ENCODE results near the gene MS4A2. TPM values are rescaled to one million over a fixed set of nuclear protein-coding genes. Genes with fewer than 3 reads are reported as not detected.
"Not testable (repeated sequence)": the region's sequence is repeated elsewhere in the genome, so short reads cannot be mapped to it uniquely, and the experiment has no call there.

Gene MS4A2
- total RNA-seq, result not detected

DNA sequence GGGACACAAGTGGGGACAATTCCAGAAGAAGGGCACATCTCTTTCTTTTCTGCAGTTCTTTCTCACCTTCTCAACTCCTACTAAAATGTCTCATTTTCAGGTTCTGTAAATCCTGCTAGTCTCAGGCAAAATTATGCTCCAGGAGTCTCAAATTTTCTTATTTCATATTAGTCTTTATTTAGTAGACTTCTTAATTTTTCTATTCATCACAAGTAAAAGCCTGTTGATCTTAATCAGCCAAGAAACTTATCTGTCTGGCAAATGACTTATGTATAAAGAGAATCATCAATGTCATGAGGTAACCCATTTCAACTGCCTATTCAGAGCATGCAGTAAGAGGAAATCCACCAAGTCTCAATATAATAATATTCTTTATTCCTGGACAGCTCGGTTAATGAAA is at the start of gene MS4A2:
TSS of gene MS4A2 (plus strand) at position 301 of the 400 bp plus-strand sequence. CDS start 102 bp downstream, outside the sequence.
- Mint-ChIP-seq H3K36me3 (no peaks in the 10 kb centered on the region), H3K4me1 (no peaks in the 10 kb centered on the region), H3K9me3 (ENCODE audit: low read depth) (no peaks in the 10 kb centered on the region), H3K27me3 (peaks cover 2% of the 10 kb centered on the region), H3K4me3 (no peak within 1 kb of the TSS), H3K27ac (no peak within 1 kb of the TSS)
- CTCF ChIA-PET, result no interaction called here
- no peak for ATAC-seq
- no peak for DNase-seq

DNA sequence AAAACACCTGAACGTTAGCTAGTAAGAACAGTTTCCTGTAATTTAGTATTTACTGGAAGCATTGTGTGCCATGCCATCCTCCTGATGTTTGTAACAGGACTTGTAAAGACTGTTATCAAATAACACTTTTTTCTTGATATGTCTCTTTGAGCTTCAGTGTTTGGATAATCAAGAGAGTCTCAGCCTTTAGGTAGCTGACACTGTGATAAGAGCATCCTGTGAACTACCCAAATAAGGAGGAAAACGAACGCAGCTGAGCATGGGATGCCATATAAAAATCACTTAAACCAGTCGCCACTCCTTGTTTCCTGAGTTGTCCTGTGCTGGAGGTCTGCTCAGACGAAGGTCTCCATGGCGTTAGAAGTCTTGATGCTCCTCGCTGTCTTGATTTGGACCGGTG is 48.4 kb upstream of the MS4A2 start, which contains the start of gene OOSP2:
TSS of gene OOSP2 (plus strand) at position 301 of the 400 bp plus-strand sequence. CDS start at position 352, 51 bp downstream.
- Mint-ChIP-seq H3K9me3 (ENCODE audit: low read depth) (no peaks in the 10 kb centered on the region), H3K27me3 (no peaks in the 10 kb centered on the region), H3K4me3 (no peak within 1 kb of the TSS), H3K36me3 (no peaks in the 10 kb centered on the region), H3K27ac (no peak within 1 kb of the TSS), H3K4me1 (no peaks in the 10 kb centered on the region)
- CTCF ChIA-PET, result no interaction called here
- ATAC-seq (no peak), DNase-seq (no peak)

DNA sequence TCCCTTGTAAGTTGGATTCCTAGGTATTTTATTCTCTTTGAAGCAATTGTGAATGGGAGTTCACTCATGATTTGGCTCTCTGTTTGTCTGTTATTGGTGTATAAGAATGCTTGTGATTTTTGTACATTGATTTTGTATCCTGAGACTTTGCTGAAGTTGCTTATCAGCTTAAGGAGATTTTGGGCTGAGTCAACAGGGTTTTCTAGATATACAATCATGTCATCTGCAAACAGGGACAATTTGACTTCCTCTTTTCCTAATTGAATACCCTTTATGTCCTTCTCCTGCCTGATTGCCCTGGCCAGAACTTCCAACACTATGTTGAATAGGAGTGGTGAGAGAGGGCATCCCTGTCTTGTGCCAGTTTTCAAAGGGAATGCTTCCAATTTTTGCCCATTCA is 38.0 kb upstream of the MS4A2 start:
- H3K4me1 Mint-ChIP-seq; DNase-seq; H3K27ac Mint-ChIP-seq; CTCF ChIA-PET; H3K9me3 Mint-ChIP-seq (ENCODE audit: low read depth); H3K27me3 Mint-ChIP-seq; ATAC-seq; H3K4me3 Mint-ChIP-seq; H3K36me3 Mint-ChIP-seq: not testable (repeated sequence)

DNA sequence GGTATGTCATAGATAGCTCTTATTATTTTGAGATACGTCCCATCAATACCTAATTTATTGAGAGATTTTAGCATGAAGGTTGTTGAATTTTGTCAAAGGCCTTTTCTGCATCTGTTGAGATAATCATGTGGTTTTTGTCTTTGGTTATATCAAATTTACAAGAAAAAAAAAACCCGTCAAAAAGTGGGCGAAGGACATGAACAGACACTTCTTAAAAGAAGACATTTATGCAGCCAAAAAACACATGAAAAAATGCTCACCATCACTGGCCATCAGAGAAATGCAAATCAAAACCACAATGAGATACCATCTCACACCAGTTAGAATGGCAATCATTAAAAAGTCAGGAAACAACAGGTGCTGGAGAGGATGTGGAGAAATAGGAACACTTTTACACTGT is 37.6 kb upstream of the MS4A2 start:
- H3K9me3 Mint-ChIP-seq (ENCODE audit: low read depth); DNase-seq; H3K27me3 Mint-ChIP-seq; ATAC-seq; H3K4me1 Mint-ChIP-seq; CTCF ChIA-PET; H3K4me3 Mint-ChIP-seq; H3K27ac Mint-ChIP-seq; H3K36me3 Mint-ChIP-seq: not testable (repeated sequence)

DNA sequence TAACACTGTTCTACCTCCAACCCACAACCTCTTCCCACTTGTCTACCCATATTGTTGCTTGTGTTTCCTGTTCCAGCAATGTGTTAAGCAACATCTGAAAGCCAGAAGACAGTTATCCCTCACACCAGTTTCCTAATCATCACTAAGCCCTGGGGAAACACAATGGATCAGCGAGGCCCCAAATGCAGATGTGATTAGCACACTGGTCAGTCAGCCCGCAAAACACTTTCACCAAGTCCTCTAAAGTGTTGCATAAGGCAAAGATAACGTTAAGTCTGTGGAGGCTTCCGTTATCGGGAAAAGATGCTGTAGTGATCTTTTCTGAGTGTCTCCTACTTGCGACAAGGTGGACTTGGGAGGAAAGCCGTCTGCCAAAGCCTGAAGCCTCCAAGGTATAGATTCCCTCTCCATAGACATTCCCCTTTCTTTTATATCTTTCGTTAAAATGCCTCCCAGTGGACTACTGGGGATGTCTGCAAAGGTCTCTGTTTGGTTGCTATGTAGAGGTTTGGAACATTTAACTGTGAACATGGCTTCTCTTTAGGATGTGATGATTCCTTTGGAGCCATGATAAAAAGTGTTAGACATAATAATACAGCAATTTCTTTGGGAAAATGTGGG is 32.0 kb upstream of the MS4A2 start, which contains the start of gene MS4A3:
TSS of gene MS4A3 (plus strand) at position 317 of the 621 bp plus-strand sequence. CDS start 4,496 bp downstream, outside the sequence.
- no peaks in the 10 kb centered on the region for H3K36me3 Mint-ChIP-seq
- ATAC-seq, result no peak
- no peaks in the 10 kb centered on the region for H3K4me1 Mint-ChIP-seq
- H3K27me3 Mint-ChIP-seq, result no peaks in the 10 kb centered on the region
- CTCF ChIA-PET, result no interaction called here
- H3K27ac Mint-ChIP-seq, result no peak within 1 kb of the TSS
- no peak within 1 kb of the TSS for H3K4me3 Mint-ChIP-seq
- no peaks in the 10 kb centered on the region for H3K9me3 Mint-ChIP-seq (ENCODE audit: low read depth)
- no peak for DNase-seq

DNA sequence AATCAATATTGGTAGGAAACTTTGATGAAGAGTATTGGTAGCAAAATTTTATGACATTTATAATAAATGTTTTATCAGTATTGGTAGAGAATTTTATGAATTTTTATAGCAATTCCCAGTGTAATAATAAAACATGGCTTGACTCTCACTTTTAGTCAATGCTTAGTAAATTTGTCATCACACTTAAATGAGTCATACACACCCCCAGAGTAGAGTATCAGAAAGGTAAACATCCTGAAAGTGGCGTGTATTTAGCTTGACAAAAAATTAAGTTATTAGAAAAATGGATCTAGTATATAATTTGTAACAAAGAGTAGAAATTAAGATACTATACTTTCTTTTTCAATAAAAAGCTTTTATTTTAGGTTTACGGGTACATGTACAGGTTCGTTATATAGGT is 29.4 kb upstream of the MS4A2 start:
- Mint-ChIP-seq H3K27ac (no peak overlapping the region), H3K27me3 (no peaks in the 10 kb centered on the region)
- no peak for ATAC-seq

DNA sequence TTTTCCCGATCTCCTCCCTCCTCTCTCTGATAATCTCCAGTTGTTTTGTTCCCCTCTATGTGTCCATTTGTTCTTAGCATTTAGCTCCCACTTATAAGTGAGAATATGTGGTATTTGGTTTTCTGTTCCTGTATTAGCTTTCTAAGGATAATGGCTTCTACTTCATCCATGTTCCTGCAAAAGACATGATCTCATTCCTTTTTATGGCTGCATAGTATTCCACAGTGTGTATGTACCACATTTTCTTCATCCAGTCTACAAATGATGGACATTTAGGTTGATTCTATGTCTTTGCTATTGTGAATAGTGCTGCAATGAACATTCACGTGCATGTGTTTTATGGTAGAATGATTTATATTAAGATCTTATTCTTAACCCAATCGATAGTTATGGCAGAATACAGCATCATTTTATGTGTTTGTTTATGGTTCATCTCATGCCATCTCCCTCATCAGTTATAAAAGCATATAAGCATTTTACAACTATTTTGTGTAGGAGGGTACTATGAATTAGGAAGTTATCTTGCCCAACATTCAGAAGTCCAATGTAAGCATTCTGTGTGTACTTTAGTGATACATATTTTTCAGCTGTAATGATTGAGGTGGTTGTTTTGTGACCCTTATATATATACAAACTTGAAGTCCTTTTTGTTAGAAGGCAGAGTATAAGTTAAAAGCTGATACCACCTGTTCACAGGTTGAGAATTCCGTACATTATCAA is 28.8 kb upstream of the MS4A2 start:
- H3K36me3 Mint-ChIP-seq, result no peaks in the 10 kb centered on the region
- no peak overlapping the region for H3K27ac Mint-ChIP-seq
- H3K4me1 Mint-ChIP-seq, result no peaks in the 10 kb centered on the region
- CTCF ChIA-PET, result no interaction called here
- no peaks in the 10 kb centered on the region for H3K27me3 Mint-ChIP-seq
- H3K4me3 Mint-ChIP-seq, result no peak overlapping the region
- no peaks in the 10 kb centered on the region for H3K9me3 Mint-ChIP-seq (ENCODE audit: low read depth)
- ATAC-seq (no peak), DNase-seq (no peak)

More for the DNA sequence above, 29.4 kb upstream of the MS4A2 start:
- CTCF ChIA-PET, result no interaction called here
- Mint-ChIP-seq H3K4me3 (no peak overlapping the region), H3K4me1 (no peaks in the 10 kb centered on the region), H3K36me3 (no peaks in the 10 kb centered on the region), H3K9me3 (ENCODE audit: low read depth) (no peaks in the 10 kb centered on the region)
- no peak for DNase-seq

DNA sequence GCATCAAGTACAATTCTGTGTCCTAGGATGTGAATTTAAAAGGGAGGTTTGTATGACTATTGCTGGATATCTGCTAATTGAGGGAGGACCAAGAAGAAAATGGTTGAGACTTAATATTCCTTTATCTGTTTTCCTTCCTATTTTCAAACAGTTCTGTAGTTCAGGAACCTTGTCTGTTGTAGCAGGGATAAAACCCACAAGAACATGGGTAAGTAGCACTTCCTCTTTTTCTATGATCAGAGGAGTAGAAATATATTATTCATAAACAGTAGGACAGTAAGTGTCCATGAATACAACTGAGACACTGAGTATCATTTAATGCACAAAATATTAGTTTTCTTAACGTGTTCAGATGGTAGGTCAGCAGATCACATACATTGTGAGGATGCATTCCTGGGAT is 24.4 kb upstream of the MS4A2 start:
- CTCF ChIA-PET, result no interaction called here
- Mint-ChIP-seq H3K27ac (no peak overlapping the region), H3K4me3 (no peak overlapping the region), H3K36me3 (no peaks in the 10 kb centered on the region), H3K9me3 (ENCODE audit: low read depth) (no peaks in the 10 kb centered on the region), H3K4me1 (no peaks in the 10 kb centered on the region), H3K27me3 (no peaks in the 10 kb centered on the region)
- DNase-seq (no peak), ATAC-seq (no peak)

DNA sequence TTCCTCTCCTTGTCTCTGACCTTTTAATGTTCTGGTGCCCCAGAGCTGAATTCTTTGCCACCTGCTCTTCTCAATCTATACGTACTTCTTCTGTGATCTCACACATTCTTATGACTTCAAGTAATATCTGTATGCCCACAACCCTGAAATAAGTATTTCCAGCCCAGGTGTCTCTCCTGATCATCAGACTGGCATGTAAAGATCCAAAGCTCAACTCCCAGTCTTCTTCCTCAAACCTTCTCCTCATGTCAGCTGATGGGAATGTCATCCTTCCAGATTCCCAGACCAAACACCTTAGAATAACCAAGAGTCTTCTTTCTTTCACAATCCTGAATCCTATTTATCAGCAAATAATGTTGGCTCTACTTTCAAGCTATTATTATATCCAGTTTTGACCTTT is 22.7 kb upstream of the MS4A2 start:
- no peak for ATAC-seq
- DNase-seq, result no peak
- no peaks in the 10 kb centered on the region for H3K4me1 Mint-ChIP-seq
- CTCF ChIA-PET, result interaction anchor here (0.6 kb wide), 1 partner anchor 199 kb away, joined by 4 read pairs; no protein-coding TSS in a partner anchor
- H3K36me3 Mint-ChIP-seq, result no peaks in the 10 kb centered on the region
- H3K4me3 Mint-ChIP-seq, result no peak overlapping the region
- no peaks in the 10 kb centered on the region for H3K27me3 Mint-ChIP-seq
- H3K9me3 Mint-ChIP-seq (ENCODE audit: low read depth), result no peaks in the 10 kb centered on the region
- no peak overlapping the region for H3K27ac Mint-ChIP-seq

DNA sequence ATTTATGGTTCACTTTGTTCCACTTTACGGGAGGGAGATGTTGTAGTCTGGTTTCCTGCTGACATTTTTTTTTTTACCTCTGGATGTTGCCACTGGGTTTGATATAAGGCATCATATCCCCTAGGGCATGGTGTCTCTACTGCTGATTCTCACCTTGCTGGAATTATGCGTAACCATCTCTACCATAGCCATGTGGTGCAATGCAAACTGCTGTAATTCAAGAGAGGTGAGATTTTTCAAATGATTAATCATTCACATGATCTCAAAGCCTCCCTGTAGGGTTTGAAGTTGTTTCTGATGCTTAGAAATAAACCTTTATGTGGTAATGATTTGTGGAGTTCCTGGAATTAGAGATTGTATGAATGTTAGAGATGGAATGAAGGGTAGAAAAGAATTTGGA is 19.0 kb upstream of the MS4A2 start:
- DNase-seq (no peak), ATAC-seq (no peak)
- Mint-ChIP-seq H3K9me3 (ENCODE audit: low read depth) (no peaks in the 10 kb centered on the region), H3K4me3 (no peak overlapping the region), H3K27ac (no peak overlapping the region), H3K4me1 (no peaks in the 10 kb centered on the region), H3K36me3 (no peaks in the 10 kb centered on the region), H3K27me3 (no peaks in the 10 kb centered on the region)
- CTCF ChIA-PET, result no interaction called here

DNA sequence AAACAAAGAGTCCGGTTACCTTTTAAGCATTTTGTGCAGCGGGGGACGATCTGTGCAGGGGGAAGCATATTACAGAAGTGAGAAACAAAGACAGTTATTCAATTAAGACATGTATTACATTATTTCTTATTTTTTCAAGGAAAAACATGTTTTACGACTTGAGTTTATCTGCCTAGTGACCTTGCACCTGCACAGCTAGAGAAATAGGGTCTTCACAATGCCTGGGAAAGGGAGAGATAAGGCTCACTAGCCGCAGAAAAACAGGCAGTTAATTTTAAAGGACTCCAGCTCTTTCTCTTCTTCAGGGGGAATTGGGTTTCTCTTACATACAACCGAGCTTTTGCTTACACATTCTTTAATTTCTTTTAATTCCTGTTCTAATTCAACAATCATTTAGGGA is 16.8 kb upstream of the MS4A2 start:
- H3K36me3 Mint-ChIP-seq; DNase-seq; H3K27me3 Mint-ChIP-seq; CTCF ChIA-PET; H3K9me3 Mint-ChIP-seq (ENCODE audit: low read depth); H3K4me3 Mint-ChIP-seq; ATAC-seq; H3K27ac Mint-ChIP-seq; H3K4me1 Mint-ChIP-seq: not testable (repeated sequence)

DNA sequence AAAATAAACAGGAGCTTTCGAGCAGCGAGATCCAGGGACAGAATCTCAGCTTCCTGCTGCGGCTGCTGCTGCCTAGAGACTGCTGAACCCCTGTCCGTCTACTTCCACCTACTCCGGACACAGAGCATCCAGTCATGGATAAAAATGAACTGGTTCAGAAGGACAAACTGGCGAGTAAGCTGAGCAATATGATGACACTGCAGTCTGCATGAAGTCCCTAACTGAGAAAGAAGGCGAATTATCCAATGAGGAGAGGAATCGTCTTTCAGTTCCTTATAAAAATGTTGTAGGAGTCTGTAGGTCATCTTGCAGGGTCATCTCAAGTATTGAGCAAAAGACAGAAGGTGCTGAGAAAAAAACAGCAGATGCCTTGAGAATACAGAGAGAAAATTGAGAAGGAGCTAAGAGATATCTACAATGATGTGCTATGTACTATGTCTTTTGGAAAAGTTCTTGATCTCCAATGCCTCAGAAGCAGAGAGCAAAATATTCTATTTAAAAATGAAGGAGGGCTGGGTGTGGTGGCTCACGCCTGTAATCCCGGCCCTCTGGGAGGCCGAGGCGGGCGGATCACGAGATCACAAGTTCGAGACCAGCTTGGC is 11.1 kb upstream of the MS4A2 start:
- Mint-ChIP-seq H3K27me3 (peaks cover 3% of the 10 kb centered on the region), H3K36me3 (no peaks in the 10 kb centered on the region), H3K27ac (no peak overlapping the region), H3K9me3 (ENCODE audit: low read depth) (no peaks in the 10 kb centered on the region), H3K4me3 (no peak overlapping the region), H3K4me1 (no peaks in the 10 kb centered on the region)
- CTCF ChIA-PET, result no interaction called here
- no peak for DNase-seq
- ATAC-seq, result no peak

DNA sequence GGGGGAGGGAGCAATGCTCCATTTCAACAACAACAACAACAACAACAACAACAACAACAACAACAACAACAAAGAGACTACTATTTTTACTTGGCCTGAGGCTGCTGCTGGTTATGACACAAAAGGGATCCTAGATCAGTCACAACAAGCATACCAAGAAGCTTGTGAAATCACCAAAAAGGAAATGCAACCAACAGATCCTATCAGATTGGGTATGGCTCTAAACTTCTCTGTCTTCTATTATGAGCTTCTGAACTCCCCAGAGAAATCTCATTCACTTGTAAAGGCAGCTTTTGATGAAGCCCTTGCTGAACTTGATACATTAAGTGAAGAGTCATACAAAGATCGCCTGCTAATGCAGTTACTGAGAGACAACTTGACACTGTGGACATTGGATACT is 10.5 kb upstream of the MS4A2 start:
- H3K9me3 Mint-ChIP-seq (ENCODE audit: low read depth), result no peaks in the 10 kb centered on the region
- no peak overlapping the region for H3K4me3 Mint-ChIP-seq
- H3K27me3 Mint-ChIP-seq, result peaks cover 5% of the 10 kb centered on the region
- no peak for ATAC-seq
- no peaks in the 10 kb centered on the region for H3K4me1 Mint-ChIP-seq
- no peak for DNase-seq
- H3K27ac Mint-ChIP-seq, result no peak overlapping the region
- H3K36me3 Mint-ChIP-seq, result no peaks in the 10 kb centered on the region
- CTCF ChIA-PET, result no interaction called here

DNA sequence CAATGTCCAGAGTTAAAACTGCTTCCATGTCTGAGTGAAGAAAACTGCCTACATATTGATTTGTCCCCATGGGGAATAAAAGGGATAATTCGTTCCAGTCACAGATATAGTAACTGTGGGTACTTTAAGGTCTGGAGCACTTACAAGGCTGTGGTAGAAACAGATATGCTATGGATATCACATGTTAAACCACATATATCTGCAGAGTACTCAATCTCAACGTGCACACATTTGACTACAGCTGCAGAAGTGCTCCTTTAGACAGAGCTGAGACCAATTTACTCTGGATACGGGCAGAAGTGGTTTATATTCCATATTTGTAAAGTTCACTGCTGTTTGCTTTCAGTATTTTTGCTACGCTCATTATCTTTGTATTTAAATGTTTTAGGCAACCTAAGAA is 9.7 kb upstream of the MS4A2 start:
- CTCF ChIA-PET, result no interaction called here
- H3K36me3 Mint-ChIP-seq, result no peaks in the 10 kb centered on the region
- H3K27ac Mint-ChIP-seq, result no peak overlapping the region
- H3K27me3 Mint-ChIP-seq, result peaks cover 5% of the 10 kb centered on the region
- DNase-seq (no peak), ATAC-seq (no peak)
- H3K9me3 Mint-ChIP-seq (ENCODE audit: low read depth), result no peaks in the 10 kb centered on the region
- H3K4me1 Mint-ChIP-seq, result no peaks in the 10 kb centered on the region
- no peak overlapping the region for H3K4me3 Mint-ChIP-seq

Data from activated CD8-positive, alpha-beta memory T cell treated with anti-CD3 and anti-CD28 coated beads, Interleukin-2, amount 10 ng/mL, durations not matched to agents 7 days and 5 days (primary cell).